ENCODE measurements around the gene TRAF3IP1.

The TRAF3IP1 gene

DNA sequence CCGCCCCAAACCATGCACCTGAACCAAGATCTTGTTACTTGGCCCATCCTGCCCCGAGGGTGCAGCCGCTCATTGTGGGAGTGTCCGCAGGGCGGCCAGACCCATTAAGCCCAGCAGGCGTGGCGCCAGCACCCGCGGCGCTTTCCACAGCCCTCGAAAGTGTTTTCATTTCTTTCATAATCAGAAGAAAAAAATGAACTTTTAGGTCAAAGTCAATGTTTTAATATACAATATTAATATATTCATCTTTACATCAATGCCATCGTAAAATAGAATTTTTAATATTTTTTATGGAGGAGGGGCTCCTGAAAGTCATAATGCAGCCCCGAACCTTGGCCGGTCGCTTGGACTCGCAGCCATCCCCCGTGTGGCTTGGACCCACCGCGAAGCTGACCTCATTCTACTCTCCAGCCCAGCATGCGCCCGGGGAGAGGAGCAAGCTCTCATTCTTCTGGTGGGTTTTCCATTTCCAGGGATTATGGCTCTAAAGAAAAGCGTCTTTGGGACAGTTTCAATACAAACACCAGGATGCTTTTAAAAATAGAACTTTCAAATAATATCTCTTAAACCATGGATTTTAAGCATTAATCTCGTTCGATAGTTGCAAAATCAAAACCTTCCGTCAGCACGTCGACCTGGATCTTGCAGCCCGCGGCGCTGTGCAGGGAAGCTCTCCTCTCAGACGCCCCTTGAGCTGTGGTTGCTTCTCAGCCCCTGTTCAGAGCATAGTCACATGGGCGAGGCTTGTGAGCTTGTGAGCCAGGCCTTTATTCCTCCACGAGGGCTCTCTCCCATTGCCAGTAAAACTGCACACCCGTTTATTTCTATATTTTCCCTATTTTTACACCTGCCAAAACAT lies 89.3 kb downstream of the TRAF3IP1 start:
- DNase-seq (ENCODE audit: low spot score) = no peak

DNA sequence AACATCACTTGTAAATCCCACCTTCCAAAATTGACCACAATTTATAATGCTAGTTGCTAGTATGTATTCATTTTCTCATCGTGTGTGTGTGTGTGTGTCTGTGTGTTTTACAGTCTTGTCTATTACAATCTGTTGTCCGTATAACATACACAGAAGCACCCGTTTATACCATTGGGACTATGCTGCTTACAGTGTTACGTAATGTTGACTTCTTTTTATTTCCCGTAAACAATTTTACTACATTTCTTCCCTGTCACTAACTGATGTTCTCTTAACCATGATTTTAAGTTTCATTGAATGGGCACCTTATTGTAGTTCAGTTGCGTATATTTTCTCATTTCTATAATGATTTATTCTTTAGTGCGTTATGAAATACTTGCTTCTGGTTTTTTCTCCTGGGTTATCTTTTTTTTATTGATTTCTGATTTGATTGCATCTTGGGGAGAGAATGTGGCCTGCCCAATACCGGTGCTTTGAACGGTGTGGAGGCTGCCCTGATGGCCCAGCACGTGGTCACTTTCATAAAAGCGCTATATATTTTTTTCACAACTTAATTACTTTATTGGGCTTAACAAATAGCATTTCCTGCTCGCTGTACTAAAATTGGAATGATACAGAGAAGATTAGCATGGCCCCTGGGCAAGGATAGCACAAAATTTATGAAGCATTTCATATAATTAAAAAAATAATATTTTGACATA lies 91.9 kb downstream of the TRAF3IP1 start:
- no peak for DNase-seq (ENCODE audit: low spot score)

DNA sequence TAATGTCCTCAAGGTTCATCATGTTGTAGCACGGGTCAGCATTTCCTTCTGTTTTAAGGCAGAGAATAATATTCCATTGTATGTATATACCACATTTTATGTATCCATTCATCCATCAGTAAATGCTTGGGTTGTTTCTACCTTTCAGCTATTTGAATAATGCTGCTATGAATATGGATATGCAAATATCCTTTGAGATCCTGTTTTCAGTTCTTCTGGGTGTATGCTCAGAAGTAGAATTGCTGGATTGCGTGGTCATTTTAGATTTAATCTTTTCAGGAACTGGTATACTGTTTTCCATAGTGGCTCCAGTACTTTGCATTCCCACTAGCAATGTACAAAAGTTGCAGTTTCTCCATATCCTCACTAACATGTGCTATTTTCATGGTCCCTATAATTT lies 93.0 kb downstream of the TRAF3IP1 start:
- no peak for DNase-seq (ENCODE audit: low spot score)

DNA sequence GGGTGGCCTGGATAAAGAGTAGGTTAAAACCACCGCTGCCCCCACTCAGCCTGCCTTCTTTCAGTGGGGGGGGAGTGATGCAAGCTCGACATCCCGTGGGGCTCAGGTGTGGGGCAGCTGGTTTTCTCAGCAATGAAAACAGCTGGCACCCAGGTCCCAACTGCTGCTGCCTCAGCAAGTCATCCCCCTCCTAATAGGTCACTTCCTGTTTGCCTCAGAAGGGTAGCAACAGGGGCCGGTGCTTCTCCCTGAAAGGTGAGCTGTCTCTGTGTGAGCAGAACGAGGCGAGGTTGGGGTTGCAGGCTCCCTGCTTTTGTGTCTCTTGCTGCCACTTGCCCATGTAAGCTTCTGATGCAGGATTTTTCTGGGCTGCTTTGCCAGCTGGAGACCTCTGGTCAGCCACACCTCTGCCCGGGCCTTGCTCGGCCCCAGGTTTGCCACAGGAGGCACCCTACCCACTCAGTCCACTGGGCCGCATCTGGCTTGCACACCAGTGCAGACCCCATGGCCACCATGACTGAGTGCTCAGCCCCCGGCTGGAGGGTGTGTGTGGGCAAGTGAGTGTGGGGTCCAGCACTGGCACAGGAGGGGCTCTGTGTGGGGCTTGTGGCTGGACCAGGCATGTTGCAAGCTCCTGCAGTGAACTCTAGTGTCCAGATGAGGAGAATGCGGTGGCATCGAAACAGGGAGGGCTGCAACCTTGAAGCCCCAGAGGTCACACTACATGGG lies 94.9 kb downstream of the TRAF3IP1 start:
- DNase-seq (ENCODE audit: low spot score) = no peak

DNA sequence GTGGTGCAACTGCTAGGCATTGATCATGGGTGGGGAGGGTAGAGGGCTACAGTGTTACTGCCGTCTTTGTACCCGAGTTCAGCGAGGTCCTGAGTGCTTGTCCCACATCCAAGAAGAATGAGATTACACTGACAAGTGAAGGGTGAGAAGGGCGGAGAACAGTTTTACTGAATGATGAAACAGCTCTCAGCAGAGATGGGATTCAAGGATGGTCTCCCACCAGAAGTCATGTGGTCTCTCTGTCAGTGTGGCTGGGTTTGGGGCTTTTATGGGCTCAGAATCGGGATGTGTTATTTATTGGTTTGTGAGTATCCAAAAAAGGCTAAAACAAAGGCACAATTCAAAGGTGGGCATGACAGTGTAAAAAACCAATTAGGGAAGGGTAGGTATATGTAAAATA lies 95.6 kb downstream of the TRAF3IP1 start:
- no peak for DNase-seq (ENCODE audit: low spot score)

DNA sequence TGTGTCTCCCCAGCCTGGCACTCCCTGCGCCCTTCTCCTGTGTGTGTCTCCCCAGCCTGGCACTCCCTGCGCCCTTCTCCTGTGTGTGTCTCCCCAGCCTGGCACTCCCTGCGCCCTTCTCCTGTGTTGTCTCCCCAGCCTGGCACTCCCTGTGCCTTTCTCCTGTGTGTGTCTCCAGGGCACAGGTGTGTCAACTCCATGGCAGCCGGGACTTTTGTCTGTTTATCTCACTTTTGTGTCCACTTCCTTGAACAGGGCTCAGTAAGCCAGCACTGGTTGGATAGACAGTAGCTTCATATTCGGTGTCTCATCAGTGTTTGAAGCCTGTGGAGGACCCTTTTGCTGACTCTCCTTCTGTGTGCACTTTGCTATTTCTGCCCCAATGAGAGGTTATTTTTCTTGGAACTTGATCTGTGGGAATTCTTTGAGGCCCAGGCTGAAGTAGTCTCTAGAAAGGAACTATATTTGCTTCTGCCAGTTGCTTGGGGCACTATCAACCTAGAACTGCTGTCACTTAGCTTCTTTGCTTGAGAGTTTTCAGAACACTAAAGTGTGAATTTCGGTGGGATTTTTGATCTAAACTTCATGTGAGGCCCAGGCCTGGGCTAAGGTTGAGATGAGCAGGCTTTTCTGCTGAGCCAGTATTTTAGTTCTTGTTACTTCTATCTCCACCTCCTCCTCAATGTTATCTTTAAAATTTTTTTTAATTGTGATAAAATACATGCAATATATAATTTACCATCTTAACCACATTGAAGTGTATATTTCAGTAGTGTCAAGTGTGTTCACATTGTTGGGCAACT lies 98.1 kb downstream of the TRAF3IP1 start:
- no peak for DNase-seq (ENCODE audit: low spot score)

DNA sequence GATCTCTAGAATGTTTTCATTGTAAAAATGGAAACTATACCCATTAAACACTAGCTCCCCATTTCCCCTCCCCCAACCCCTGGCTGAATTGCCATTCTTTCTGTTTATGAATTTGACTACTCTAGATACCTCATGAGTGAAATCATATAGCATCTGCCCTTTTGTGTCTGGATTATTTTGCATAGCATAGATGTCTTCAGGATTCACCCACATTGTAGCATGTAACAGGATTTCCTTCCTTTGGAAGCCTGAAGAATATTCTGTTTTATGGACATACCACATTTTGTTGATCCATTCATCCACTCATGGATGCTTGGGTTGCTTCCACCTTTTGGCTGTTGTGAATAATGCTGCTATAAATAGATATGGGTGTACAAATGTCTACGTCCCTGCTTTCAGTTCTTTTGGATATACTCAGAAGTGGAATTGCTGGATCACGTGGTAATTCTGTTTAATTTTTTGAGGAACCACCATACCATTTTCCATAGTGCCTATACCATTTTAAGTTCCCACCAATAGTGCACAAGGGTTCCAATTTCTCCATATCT lies 98.8 kb downstream of the TRAF3IP1 start:
- no peak for DNase-seq (ENCODE audit: low spot score)

DNA sequence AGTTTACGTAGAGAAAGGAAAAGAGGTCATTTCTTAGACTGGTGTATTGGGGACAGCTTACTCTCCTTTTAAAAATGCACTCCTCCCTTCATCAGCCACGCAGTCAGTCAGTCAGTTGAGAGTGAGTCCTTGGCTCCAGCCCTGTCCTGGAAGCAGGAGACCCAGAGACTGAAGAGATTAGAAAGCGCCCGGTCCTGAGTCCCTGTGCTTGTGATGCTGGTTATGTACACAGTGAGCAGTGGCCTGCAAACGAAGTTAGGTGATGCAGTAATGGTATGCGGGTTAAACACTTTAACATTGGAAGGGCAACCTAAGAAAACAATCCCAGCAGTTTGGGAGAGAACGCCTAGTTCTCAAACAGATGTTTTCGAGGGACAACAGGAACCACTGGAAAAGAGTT lies 100.1 kb downstream of the TRAF3IP1 start:
- DNase-seq (ENCODE audit: low spot score) = no peak

DNA sequence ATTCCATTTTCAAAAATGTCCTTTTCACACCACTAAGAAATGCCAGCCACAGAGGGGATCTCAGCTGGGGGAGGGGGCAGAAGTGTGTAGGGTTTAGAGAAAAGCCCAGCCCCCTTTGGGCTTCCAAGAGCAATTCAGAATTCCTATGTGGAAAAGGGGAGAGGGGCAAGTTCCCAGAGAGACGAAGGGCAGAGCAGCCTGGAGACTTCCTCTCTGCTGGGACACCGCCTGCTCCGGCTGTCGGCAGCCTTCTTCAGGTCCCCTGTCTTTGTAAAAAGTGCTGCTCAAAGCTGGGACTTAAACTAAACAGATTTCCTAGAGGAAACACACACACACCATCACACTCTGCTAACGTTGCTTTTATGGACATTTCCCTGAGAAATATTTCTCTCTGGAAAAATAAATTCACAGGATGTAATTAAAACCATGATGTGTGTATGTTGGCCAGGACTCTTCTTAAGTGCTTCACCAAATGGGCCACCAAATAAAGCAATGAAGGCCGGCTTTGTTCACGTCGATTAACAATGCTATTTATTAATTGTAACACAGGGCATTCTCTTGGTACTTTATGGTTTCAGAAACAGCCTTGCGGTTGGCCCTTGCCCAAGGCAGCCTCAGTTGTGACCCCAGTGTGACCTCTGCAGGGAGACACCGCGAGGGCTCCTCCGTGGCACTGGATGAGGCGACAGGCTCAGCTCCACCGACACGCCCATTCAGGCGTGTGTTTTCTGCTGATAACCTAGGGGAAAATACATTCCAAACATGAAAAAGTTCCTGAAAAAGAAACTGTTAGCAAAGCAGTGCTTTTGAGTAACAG lies 100.8 kb downstream of the TRAF3IP1 start:
- no peak for DNase-seq (ENCODE audit: low spot score)

DNA sequence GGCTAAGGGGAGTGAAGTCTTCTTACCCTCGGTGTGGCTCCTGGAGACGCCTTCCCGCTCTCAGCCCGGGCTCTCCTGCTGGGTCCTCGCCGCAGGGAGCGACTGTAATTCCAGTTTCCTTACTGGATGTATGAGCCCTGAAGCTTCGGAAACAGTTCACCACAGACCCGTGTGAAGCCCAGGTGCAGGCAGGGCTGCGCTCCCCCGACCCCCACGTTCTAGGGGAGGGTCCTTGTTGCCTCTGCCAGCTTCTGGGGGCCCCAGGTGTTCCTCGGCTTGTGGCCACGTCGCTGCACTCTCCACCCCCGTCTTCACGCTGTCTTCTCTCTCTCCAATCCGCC lies 101.3 kb downstream of the TRAF3IP1 start:
- DNase-seq (ENCODE audit: low spot score) = no peak

DNA sequence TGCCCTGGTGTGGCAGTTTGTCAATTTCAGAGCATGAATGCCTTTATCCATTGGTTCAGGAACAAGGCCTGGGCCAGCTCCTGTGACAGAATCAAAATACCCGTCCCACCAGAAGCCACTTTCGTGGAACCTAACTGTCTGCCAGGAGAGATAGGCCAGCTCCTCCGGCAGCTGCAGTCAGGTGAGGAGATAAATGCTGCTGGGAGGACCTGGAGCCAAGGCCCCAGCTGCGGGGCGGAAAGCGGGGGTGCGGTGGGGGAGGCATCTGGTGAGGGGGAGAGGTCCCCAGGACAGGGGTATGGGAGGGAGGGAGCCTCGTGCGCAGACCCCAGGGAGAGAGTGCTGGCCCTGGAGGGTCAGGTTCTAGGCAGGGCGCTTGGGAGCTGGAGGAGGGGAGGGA lies 102.0 kb downstream of the TRAF3IP1 start:
- no peak for DNase-seq (ENCODE audit: low spot score)

DNA sequence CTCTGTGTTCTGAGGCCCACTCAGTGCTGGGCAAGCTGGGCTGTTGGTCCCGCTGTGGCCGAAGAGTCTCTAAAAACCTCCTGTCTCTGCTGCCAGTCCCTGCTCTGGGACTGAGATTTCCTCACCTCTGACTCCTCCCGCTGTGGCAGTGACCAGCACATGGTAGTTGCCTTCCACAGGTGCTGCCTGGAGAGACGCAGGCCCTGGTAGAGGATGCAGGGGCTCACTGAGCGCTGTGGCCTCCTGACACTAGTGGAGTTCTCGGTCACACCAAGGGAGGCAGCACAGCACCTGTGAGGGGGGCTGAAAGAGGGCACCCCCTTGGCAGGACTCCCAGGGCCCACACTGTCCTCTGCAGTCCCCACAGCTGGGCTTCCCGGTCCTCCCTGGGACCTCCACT lies 102.6 kb downstream of the TRAF3IP1 start:
- DNase-seq (ENCODE audit: low spot score) = no peak

DNA sequence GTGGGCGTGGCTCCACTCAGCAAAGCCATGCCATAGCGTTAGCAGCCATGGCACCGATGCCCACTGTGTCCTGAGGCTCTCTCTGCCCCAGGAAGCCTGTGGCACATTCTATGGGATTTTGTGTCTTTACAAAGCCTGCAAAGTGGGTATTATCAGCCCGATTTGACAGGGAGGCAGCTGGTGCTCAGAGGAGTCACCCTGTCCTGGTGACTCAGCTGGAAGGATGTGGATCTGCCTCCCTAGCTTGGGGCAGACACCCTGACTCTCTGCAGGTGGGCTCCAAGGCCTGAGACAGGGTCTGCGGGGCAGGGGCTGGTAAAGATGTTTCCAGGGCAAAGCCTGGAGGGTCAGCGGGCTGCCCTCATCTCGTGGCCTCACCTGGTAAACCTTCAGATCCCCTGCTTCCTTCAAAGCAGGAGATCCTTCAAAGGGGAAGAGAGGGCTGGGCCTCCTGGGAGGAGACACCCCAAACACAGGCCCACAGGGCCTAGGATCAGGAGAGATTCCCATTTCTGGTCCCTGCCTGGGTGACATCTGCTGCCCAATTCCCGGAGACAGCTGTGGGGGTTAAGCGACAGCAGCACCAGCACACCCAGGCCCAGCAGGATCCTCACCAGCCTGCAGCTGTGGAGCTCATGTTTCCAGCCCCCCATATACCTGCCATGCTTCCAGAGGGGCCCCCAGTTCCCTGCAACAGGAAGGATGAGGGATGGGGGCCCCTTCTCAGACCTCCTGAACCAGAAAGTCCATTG lies 103.4 kb downstream of the TRAF3IP1 start:
- DNase-seq (ENCODE audit: low spot score) = peak; percentile 42

DNA sequence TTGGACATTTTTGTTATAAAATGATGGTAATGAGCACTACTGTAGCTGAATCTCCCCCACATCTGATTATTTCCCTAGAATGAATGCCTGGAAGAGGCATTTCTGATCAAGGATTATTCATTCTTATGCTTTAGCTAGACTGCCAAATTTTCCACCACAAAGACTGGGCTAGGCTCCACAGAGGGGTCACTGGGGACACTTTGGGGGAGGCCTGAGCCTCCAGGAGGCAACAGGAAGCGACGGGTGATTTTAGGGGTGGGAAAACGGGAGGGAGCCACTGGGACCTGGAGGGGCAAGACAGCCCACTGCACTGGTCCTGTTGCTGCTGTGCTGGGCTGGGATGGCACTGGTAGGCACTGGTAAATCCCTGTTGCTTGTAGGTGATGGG lies 104.0 kb downstream of the TRAF3IP1 start:
- DNase-seq (ENCODE audit: low spot score) = peak; percentile 36

DNA sequence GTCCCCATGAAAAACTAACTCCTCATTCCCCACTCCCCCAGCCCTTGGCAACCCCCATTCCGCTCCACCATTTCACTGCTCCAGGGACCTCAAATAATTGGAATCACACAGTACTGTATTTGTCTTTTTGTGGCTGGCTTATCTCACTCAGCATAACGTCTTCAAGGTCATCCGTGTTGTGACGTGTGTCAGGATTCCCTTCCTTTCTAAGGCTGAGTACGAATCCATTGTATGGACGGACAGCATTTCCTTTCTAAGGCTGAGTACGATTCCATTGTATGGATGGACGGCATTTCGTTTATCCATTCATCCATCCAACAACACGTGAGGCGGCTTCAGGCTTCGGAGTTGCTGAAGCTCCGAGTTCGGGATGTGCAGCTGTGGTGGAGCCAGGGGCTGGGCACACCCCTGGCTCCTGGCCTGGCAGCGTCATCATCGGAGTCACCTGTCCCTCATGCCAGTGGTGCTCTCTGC lies 105.2 kb downstream of the TRAF3IP1 start:
- DNase-seq (ENCODE audit: low spot score) = no peak

DNA sequence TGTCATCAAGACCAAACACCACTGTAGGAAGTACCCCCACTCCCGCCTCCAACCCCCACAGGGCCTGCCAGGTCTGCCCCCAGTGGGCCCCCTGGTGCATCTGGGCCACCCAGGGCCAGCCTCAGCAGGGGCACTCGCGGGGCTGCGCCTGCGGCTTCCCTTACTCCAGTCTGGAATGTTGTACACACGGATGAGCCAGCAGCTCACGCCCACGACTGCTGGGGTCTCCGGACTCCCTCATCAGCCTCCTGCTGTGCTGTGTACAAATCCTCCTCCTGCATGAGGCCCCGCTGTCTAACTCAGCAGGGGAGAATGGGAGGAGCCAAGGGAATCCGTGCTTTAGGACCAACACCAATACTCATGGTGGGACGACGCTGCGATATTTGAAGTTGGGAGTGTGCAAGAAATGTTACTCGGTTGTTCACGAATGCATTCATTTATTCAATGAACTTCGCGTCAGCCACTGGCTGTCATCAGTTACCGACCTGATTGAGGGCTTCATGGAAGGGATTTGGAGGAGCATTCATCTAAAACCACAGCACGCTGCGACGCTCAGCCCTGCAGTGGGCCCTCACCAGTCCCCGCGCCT lies 105.8 kb downstream of the TRAF3IP1 start:
- peak; percentile 34 for DNase-seq (ENCODE audit: low spot score)

DNA sequence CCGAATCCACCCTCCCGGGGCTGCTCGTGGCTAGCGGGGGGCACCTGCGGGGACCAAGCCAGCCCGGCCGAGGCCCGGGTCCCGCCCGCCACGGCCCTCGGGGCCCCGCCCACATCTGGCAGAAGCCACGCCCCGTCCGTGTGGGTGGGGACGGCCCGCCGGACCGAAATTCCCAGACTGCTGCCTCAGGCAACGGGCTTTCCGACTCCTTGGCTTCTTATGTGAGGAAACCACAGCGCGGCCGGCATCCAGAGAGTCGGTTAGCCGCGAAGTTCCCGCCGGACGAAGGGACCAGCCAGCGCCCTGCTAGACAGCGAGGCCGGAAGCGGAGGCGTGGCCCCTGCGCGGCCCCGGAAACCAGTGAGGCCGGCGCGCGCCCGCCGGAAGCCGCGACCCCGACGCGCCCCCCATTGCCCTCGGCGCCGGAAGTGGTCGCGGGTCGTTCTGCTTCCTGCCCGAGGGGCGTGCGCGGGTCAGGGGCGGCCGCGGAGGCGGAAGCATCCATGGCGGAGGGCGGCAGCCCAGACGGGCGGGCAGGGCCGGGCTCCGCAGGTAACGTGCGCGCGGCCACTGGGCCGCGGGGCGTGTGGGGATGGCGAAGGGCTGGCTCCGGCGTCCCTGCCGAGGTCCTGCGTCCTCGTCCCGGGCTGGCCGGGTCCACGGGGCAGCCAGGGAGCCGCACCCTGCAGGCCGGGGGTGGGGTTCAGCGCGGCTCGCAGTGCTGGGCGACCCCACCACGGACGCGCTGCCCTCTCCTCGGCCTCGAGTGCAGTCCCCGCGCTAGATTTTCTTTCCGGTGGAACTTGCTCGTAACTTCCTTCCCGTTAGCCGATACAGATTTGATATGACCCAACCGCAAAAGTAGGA lies 106.5 kb downstream of the TRAF3IP1 start, which contains the start of gene ASB1:
Gene ASB1, plus strand, starts transcription at position 360 of the 867 bp plus-strand sequence. Its CDS starts 144 bp downstream, at position 504.
- DNase-seq (ENCODE audit: low spot score) = peak; percentile 86

DNA sequence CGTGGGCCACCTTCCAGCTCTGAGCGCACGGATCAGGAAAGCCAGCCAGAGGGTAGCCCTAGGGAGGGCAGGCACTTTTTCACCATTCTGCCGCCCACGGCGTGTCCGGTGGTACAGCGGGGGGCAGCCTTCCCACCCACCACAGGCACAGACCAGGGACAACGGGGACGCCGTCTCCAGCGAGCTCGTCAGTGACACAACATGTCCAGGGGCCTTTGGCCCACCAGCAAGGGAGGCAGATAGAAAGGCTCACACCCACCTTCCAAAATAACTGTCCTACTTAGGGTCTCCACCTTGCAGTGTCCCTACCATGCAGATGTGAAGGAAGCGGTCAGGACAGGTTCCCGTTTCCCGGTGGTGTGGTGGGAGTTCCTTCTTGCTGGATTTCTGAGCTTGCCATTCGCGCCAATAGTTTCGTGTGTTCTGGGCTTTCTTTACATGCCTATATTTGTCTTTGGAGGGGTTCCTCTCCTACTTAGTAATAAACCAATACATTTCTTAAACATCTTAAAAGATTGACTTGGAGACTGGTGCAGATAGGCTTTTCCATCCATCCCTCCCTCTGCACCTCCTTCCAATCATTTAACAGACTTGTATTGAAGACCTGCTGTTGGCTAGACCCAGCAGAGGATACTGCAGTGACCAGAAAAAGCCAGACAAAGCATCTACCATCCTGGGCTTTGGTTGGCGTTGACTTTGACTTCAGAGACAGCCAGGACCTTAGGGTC lies 107.3 kb downstream of the TRAF3IP1 start:
- no peak for DNase-seq (ENCODE audit: low spot score)
